Measurements from ENCODE around the gene SIGMAR1.
A peak's percentile ranks its signal among the peaks of the same experiment; 100 is the strongest.

Gene SIGMAR1

GRCh38 chr9:34610434-34611206, 27.0 kb downstream of the SIGMAR1 start:
- H3K4me1 Mint-ChIP-seq = peaks cover 21% of the 10 kb centered on the region
- peak overlapping the region; percentile 84 to 91 (median 90) for H3K4me3 Mint-ChIP-seq
- no peaks in the 10 kb centered on the region for H3K9me3 Mint-ChIP-seq
- H3K36me3 Mint-ChIP-seq (ENCODE audit: low read depth) = peaks cover 7% of the 10 kb centered on the region
- H3K27me3 Mint-ChIP-seq (ENCODE audit: low read depth) = no peaks in the 10 kb centered on the region
- TF ChIP-seq CTCF (IDR thresholded peaks at IDR 0.05; ENCODE audit: unreplicated experiment in 3 of 3) = no peak
- H3K27ac Mint-ChIP-seq = peak overlapping the region; percentile 32 to 58 (median 57)

GRCh38 chr9:34607331-34607730, 30.3 kb downstream of the SIGMAR1 start:
- H3K9me3 Mint-ChIP-seq = no peaks in the 10 kb centered on the region
- H3K4me1 Mint-ChIP-seq = peaks cover 15% of the 10 kb centered on the region
- H3K27me3 Mint-ChIP-seq (ENCODE audit: low read depth) = peaks cover 5% of the 10 kb centered on the region
- no peak overlapping the region for H3K4me3 Mint-ChIP-seq
- H3K36me3 Mint-ChIP-seq (ENCODE audit: low read depth) = no peaks in the 10 kb centered on the region
- no peak for TF ChIP-seq CTCF (IDR thresholded peaks at IDR 0.05; ENCODE audit: unreplicated experiment in 3 of 3)
- no peak overlapping the region for H3K27ac Mint-ChIP-seq

GRCh38 chr9:34606905-34607304, 30.7 kb downstream of the SIGMAR1 start:
- Mint-ChIP-seq H3K9me3 (no peaks in the 10 kb centered on the region), H3K4me3 (no peak overlapping the region), H3K4me1 (peaks cover 15% of the 10 kb centered on the region), H3K27ac (no peak overlapping the region), H3K36me3 (ENCODE audit: low read depth) (no peaks in the 10 kb centered on the region), H3K27me3 (ENCODE audit: low read depth) (peaks cover 5% of the 10 kb centered on the region)
- TF ChIP-seq CTCF (IDR thresholded peaks at IDR 0.05; ENCODE audit: unreplicated experiment in 3 of 3) = no peak

- peaks cover 9% of the 10 kb centered on the region for H3K27me3 Mint-ChIP-seq (ENCODE audit: low read depth)
- no peak overlapping the region for H3K27ac Mint-ChIP-seq
- TF ChIP-seq CTCF (IDR thresholded peaks at IDR 0.05; ENCODE audit: unreplicated experiment in 3 of 3) = no peak
- H3K4me1 Mint-ChIP-seq = peaks cover 16% of the 10 kb centered on the region
- H3K36me3 Mint-ChIP-seq (ENCODE audit: low read depth) = no peaks in the 10 kb centered on the region
- H3K4me3 Mint-ChIP-seq = no peak overlapping the region
- H3K9me3 Mint-ChIP-seq = no peaks in the 10 kb centered on the region
Measured at GRCh38 chr9:34606190-34606589, 31.4 kb downstream of the SIGMAR1 start.

- Mint-ChIP-seq H3K27me3 (ENCODE audit: low read depth) (peaks cover 15% of the 10 kb centered on the region), H3K27ac (peak overlapping the region in 1 of 3 experiments; percentile 12), H3K9me3 (no peaks in the 10 kb centered on the region), H3K4me1 (peaks cover 12% of the 10 kb centered on the region), H3K36me3 (ENCODE audit: low read depth) (no peaks in the 10 kb centered on the region), H3K4me3 (peak overlapping the region in 1 of 3 experiments; percentile 2)
- TF ChIP-seq CTCF (IDR thresholded peaks at IDR 0.05; ENCODE audit: unreplicated experiment in 3 of 3) = peak; percentile 90 to 92 (median 91)
Measured at GRCh38 chr9:34603610-34604231, 33.9 kb downstream of the SIGMAR1 start.
